ENCODE measurements around the gene MGAT4B.

The MGAT4B gene

DNA sequence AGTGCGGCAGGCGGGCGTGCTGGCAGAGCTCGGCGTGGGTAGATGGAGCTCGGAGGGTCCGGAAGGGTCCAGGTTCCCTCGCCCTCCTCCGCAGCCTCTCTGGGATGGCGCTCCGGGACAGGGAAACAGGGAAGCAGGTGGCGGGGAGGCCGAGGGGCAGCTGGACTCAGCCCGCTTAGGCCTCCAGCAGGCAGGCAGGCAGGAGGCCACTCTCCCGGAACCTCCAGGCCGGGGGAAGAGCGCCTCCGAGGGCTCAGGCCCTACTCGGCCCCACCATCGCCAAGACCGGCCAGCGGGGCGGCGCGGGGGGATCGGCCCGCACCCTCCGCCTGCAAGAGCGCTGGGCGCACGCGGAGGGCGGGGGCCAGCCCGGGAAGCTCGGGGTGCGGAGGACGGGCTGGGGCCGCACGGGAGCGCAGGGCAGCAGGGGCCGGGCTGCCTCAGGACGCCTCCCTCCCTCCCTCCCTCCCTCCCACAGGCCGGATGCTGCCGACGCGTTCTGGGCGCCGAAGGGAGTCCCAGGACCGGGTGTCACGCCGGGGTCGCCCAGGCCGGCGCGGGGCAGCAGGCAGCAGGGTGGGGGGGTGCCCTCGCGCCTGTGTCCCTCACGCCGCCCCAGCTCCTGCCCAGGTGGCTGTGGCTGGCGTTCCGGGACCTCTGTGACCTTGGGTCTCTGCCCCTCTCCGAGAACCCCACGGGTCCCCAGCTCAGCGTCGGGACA is 977 bp downstream of the MGAT4B start:
- no peaks in the 10 kb centered on the region for H3K27me3 Mint-ChIP-seq
- H3K9me3 Mint-ChIP-seq: no peaks in the 10 kb centered on the region
- peaks cover 37 to 42% of the 10 kb centered on the region in 2 donors for H3K4me1 Mint-ChIP-seq
- DNase-seq (no peak), ATAC-seq (replicated peaks) (peak; percentile 26 to 33)
- H3K27ac Mint-ChIP-seq: peak overlapping the region; percentile 97
- H3K4me3 Mint-ChIP-seq: peak overlapping the region; percentile 94 to 97
- H3K36me3 Mint-ChIP-seq: peaks cover 14 to 23% of the 10 kb centered on the region in 2 donors

GRCh38 chr5:179805070-179805528 is 1.6 kb downstream of the MGAT4B start:
- Mint-ChIP-seq H3K4me3 (peak overlapping the region; percentile 94 to 97), H3K4me1 (peaks cover 37 to 42% of the 10 kb centered on the region in 2 donors), H3K9me3 (no peaks in the 10 kb centered on the region), H3K27ac (peak overlapping the region; percentile 97), H3K36me3 (peaks cover 14 to 23% of the 10 kb centered on the region in 2 donors), H3K27me3 (no peaks in the 10 kb centered on the region)
- ATAC-seq (replicated peaks) (no peak), DNase-seq (no peak)

GRCh38 chr5:179804555-179804947 is 2.1 kb downstream of the MGAT4B start:
- DNase-seq (no peak), ATAC-seq (replicated peaks) (no peak)
- peaks cover 16 to 27% of the 10 kb centered on the region in 2 donors for H3K36me3 Mint-ChIP-seq
- H3K27ac Mint-ChIP-seq: peak overlapping the region; percentile 97
- H3K9me3 Mint-ChIP-seq: no peaks in the 10 kb centered on the region
- H3K4me3 Mint-ChIP-seq: peak overlapping the region; percentile 94 to 97
- peaks cover 39 to 42% of the 10 kb centered on the region in 2 donors for H3K4me1 Mint-ChIP-seq
- H3K27me3 Mint-ChIP-seq: no peaks in the 10 kb centered on the region

DNA sequence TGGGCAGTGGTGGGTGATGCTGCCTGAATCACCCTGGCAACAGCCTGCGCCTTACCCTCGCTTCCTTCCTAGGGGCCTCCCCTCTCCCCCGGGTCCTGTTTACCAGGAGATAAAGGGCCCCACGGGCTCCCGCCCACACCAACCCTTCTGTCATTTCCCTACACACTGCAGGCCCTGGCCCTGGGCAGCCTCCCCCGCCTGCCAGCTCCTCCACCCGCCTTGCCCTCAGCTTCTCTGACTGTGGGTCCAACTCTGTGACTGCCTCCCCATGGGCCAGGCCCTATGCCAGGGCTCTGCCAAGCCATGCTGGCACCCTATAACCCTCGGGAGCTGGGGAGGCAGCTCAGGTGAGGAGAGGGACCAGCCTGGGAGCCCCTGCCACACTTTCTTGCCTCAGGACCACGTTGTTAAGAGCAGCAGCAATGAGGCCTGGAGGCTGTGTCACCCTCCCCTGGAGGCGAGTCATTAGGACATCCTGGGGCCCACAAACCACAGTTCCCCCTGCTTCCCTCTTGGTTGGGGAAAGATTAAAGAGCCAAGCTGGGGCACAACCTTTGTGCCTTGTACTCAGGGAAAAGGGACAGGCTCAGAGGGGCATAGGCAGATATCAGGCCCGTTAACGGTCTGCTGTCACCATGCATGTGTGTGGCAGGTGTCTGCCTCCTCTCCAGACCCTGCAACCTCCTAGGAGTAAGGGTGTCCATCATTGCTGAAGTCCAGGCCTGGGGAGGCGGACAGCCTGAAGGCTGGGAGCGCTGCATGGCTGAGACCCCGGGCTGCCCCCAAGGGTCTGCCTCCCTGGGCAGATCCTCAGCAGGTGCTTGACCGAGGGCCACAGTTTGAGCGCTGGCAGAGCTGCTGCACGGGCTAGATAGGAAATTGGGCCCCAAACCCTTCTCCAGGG is 2.8 kb downstream of the MGAT4B start:
- DNase-seq (peak; percentile 63), ATAC-seq (replicated peaks) (peak; percentile 63 to 66)
- peak overlapping the region; percentile 94 to 97 for H3K4me3 Mint-ChIP-seq
- H3K9me3 Mint-ChIP-seq: no peaks in the 10 kb centered on the region
- peaks cover 40 to 42% of the 10 kb centered on the region in 2 donors for H3K4me1 Mint-ChIP-seq
- H3K27me3 Mint-ChIP-seq: no peaks in the 10 kb centered on the region
- H3K27ac Mint-ChIP-seq: peak overlapping the region; percentile 81
- peaks cover 23 to 34% of the 10 kb centered on the region in 2 donors for H3K36me3 Mint-ChIP-seq

DNA sequence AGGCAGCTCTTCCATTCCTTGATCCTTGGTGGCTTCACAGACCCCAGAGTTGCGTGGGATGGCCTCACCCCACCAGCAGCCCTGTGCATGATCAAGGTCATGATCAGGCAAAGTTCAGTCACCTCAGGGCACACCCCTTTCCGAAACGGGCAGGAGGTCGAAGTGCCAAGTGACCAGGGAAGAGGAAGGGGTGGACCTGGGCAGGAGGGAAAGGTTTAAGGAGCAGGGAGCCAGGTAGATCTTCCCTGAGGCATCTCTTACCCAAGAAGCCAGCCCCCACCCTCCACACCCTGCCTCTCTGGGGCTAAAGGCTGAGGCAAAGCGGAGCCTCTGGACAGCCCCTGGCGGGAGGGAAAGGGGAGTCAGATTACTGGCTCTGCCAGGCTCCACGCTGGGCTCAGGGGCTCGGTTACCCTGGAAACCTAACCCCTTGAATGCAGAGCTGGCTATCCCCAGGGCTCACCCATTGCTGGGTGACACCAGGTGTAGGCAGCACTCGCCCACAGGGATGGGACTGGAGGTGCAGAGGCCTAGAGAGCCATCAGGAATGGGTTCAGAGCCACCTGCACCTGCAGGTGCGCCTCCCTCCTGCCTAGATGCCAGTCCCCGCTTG is 3.6 kb downstream of the MGAT4B start:
- Mint-ChIP-seq H3K4me3 (no peak overlapping the region), H3K27ac (peak overlapping the region; percentile 71), H3K36me3 (peaks cover 30 to 42% of the 10 kb centered on the region in 2 donors), H3K27me3 (no peaks in the 10 kb centered on the region), H3K9me3 (no peaks in the 10 kb centered on the region), H3K4me1 (peaks cover 40 to 42% of the 10 kb centered on the region in 2 donors)
- ATAC-seq (replicated peaks) (no peak), DNase-seq (no peak)

DNA sequence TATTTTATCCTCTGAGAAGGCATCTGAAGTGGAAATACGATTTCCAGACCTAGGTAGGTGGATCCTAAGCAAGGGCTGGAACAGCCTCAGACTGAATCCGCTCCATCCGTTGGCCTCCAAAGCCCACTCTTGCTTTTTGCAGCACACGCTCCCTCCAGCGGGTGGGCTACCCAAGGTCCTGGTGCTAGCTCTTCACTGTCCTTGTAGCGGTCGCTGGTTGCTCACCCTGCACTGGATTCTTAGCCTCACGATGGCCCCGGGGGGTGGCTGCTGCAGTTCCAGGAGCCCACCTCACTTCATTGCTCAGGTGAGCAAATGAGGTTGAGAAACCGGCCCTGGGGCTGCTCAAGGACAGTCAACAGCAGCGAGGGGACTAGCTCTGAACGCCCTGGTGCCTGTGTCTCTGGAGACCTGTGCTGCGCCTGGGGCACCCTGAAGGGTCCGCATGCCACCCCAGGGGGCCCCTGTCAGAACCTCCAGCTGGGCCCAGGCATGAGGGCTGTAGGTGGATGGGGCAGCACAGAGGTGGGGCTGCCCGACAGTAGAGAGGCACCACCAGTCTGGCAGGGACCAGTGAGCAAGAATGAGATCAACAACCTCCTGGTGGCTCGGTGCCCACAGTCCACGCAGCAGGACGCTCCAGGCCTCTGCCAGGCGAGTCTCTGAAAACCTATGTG is 4.3 kb downstream of the MGAT4B start:
- Mint-ChIP-seq H3K9me3 (no peaks in the 10 kb centered on the region), H3K36me3 (peaks cover 32 to 44% of the 10 kb centered on the region in 2 donors), H3K27me3 (no peaks in the 10 kb centered on the region), H3K4me3 (no peak overlapping the region), H3K4me1 (peaks cover 40 to 43% of the 10 kb centered on the region in 2 donors), H3K27ac (peak overlapping the region; percentile 25)
- no peak for ATAC-seq (replicated peaks)
- no peak for DNase-seq

DNA sequence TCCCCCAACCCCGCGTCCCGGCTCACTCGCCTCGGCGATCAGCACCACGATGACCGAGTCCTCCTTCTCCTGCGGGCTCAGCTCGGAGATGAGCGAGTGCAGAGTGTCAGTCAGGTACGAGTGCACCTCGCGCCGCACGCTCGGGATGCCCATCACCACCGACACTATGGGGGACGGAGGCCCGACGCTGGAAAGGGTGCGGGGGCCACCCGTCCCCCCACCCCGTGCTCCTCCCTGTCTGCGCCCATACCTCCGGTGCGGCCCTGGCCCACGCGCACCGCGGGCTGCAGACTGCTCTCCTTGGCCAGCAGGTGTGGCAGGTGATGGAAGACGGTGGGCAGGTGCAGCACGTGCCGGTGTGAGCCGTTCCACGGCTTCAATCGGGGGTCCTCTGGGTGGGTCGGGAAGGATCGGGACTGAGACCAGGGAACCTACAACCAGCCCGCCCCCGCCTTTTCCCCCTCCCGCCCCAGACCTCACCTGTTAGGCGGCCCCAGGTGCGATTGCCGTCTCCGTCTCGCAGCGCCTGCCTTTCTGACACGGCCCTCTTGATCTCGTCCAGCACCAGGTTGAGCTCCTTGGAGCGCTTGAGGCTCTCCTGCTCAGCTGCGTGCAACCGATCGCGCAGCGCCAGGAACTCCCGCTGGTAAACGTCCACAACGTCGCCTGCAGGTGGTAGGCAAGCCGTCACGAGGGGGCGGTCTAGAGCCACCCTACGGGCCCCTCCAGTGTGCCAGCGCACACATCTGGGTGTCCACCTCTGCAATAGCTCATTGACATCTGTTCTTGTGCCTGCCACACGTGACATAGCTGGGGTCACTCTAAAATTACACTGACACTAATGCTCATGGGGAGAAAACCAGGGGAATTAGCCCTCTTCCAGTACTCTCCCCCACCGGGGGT is 5.1 kb downstream of the MGAT4B start:
- Mint-ChIP-seq H3K27me3 (no peaks in the 10 kb centered on the region), H3K36me3 (peaks cover 39 to 51% of the 10 kb centered on the region in 2 donors), H3K9me3 (no peaks in the 10 kb centered on the region), H3K4me1 (peaks cover 47 to 51% of the 10 kb centered on the region in 2 donors), H3K4me3 (no peak overlapping the region), H3K27ac (peak overlapping the region; percentile 93)
- ATAC-seq (replicated peaks): peak; percentile 43 to 51
- peak; percentile 72 for DNase-seq

GRCh38 chr5:179800696-179801201 is 5.9 kb downstream of the MGAT4B start:
- no peak overlapping the region for H3K27ac Mint-ChIP-seq
- H3K4me3 Mint-ChIP-seq: no peak overlapping the region
- H3K27me3 Mint-ChIP-seq: no peaks in the 10 kb centered on the region
- H3K36me3 Mint-ChIP-seq: peaks cover 39 to 51% of the 10 kb centered on the region in 2 donors
- H3K9me3 Mint-ChIP-seq: no peaks in the 10 kb centered on the region
- ATAC-seq (replicated peaks) (no peak), DNase-seq (no peak)
- H3K4me1 Mint-ChIP-seq: peaks cover 47 to 53% of the 10 kb centered on the region in 2 donors

DNA sequence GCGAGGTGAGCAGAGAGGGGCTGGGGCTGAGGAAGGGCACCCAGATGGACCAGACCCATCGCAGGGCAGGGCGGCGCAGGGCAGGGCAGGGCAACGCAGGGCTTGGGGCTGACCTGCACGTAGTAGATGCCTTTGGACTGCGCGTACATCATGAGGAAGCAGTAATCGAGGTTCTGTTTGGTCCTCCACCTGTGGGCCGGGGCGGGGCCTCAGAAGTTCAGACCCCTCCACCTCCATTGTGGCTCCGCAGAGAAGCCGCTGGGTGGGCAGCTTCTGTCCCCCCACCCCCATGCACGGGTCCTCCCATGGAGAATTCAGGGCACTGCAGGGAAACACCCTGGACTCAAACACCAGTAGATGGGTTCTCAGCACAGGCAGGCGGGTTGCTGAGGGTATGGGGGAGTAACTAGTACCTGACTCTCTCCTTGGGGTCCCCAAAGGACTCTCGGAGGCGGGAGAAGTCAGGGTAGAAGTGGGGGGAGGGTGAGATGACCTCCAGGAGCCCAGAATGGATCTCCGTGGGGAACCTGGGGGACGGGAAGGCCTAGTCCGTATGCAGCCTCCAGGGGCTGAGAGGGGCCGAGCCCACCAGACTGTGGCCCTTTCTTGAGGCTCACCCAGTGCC is 6.5 kb downstream of the MGAT4B start:
- Mint-ChIP-seq H3K9me3 (no peaks in the 10 kb centered on the region), H3K27me3 (no peaks in the 10 kb centered on the region)

DNA sequence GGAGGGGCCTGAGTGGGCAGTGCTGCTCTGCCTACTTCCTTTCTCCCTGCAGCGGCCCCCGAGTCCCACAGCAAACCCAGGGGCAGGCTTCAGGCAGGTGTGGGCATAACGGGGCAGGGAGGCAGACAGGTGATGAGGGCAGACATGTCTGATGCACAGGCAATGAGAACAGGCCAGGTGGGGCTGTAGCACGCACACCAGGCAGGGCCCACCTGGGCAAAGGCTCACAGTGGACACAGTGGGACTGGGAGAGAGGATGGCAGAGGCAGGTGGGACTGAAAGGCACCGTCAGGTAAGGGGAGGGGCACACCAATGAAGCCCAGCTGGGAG is 7.1 kb downstream of the MGAT4B start:
- Mint-ChIP-seq H3K36me3 (peaks cover 32 to 44% of the 10 kb centered on the region in 2 donors), H3K27me3 (no peaks in the 10 kb centered on the region), H3K4me1 (peaks cover 39 to 51% of the 10 kb centered on the region in 2 donors), H3K27ac (peak overlapping the region; percentile 31), H3K4me3 (no peak overlapping the region), H3K9me3 (no peaks in the 10 kb centered on the region)
- ATAC-seq (replicated peaks) (no peak), DNase-seq (no peak)

More for the DNA sequence above, 6.5 kb downstream of the MGAT4B start:
- Mint-ChIP-seq H3K4me3 (no peak overlapping the region), H3K27ac (no peak overlapping the region), H3K36me3 (peaks cover 36 to 48% of the 10 kb centered on the region in 2 donors), H3K4me1 (peaks cover 43 to 51% of the 10 kb centered on the region in 2 donors)
- ATAC-seq (replicated peaks) (no peak), DNase-seq (no peak)

GRCh38 chr5:179798771-179799643 is 7.7 kb downstream of the MGAT4B start:
- DNase-seq (no peak), ATAC-seq (replicated peaks) (no peak)
- Mint-ChIP-seq H3K27ac (peak overlapping the region; percentile 31), H3K36me3 (peaks cover 32 to 43% of the 10 kb centered on the region in 2 donors), H3K4me1 (peaks cover 38 to 51% of the 10 kb centered on the region in 2 donors), H3K4me3 (no peak overlapping the region), H3K9me3 (no peaks in the 10 kb centered on the region), H3K27me3 (no peaks in the 10 kb centered on the region)

Measured in stimulated activated naive B cell treated with anti-CD40 and anti-IgM and Interleukin-4, amounts not matched to agents 10 μg/mL and 1 μg/mL and 100 μg/mL, for 72 hours (primary cell).